MM.1S (cell line): ENCODE data around the gene CD8A.
"Not testable (repeated sequence)": the region's sequence is repeated elsewhere in the genome, so short reads cannot be mapped to it uniquely, and the experiment has no call there.

ENCODE experiments used
- DNase-seq: peaks from one replicate; pipeline ENCODE4 v3.0.0-alpha.2; 2015
- H2AFZ ChIP-seq: fragments of 300-600 bp; sonication (generic); 2 replicates; pipeline ENCODE4 v1.6.0; 2016; ENCODE audit warnings: antibody characterized with exemption, low read length
- H3F3A ChIP-seq: fragments of 300-600 bp; sonication (generic); 2 replicates; pipeline ENCODE4 v1.6.1; 2016; ENCODE audit warnings: mild to moderate bottlenecking, antibody characterized with exemption, low read length, moderate library complexity, mixed read lengths; ENCODE audit not compliant: insufficient read depth
- H3K27ac ChIP-seq: fragments of 300-600 bp; sonication (generic); 2 replicates; pipeline ENCODE4 v1.5.1; 2016; ENCODE audit warnings: mild to moderate bottlenecking, low read length
- H3K27me3 ChIP-seq: fragments of 300-600 bp; sonication (generic); replicated peaks from 2 replicates; pipeline ENCODE4 v1.6.0; 2016; ENCODE audit warnings: low read length; ENCODE audit not compliant: insufficient read depth
- H3K36me3 ChIP-seq: fragments of 300-600 bp; sonication (generic); replicated peaks from 2 replicates; pipeline ENCODE4 v1.6.1; 2016; ENCODE audit warnings: mild to moderate bottlenecking, low read length, mixed read lengths; ENCODE audit not compliant: insufficient read depth
- H3K4me1 ChIP-seq: fragments of 300-600 bp; sonication (generic); 2 replicates; pipeline ENCODE4 v1.6.1; 2016; ENCODE audit warnings: low read length, mixed read lengths
- H3K4me2 ChIP-seq: fragments of 300-600 bp; sonication (generic); 2 replicates; pipeline ENCODE4 v1.6.0; 2016; ENCODE audit warnings: low read depth, low read length
- H3K4me3 ChIP-seq: fragments of 300-600 bp; sonication (generic); 2 replicates; pipeline ENCODE4 v1.5.1; 2016; ENCODE audit warnings: low read length, mixed read lengths
- H3K79me2 ChIP-seq: fragments of 300-600 bp; sonication (generic); 2 replicates; pipeline ENCODE4 v1.6.1; 2016; ENCODE audit warnings: mixed run types, low read length, mixed read lengths
- H3K9ac ChIP-seq: fragments of 300-600 bp; sonication (generic); 2 replicates; pipeline ENCODE4 v1.6.1; 2016; ENCODE audit warnings: low read length, mixed read lengths
- H3K9me2 ChIP-seq: fragments of 300-600 bp; sonication (generic); replicated peaks from 2 replicates; pipeline ENCODE4 v1.6.1; 2016; ENCODE audit warnings: mild to moderate bottlenecking, low read length, mixed read lengths; ENCODE audit not compliant: insufficient read depth
- H3K9me3 ChIP-seq: fragments of 300-600 bp; sonication (generic); replicated peaks from 2 replicates; pipeline ENCODE4 v1.6.1; 2016; ENCODE audit warnings: mild to moderate bottlenecking, low read length, mixed read lengths; ENCODE audit not compliant: insufficient read depth
- H4K20me1 ChIP-seq: fragments of 300-600 bp; sonication (generic); 2 replicates; pipeline ENCODE4 v1.6.1; 2016; ENCODE audit warnings: mild to moderate bottlenecking, low read length, moderate library complexity, mixed read lengths; ENCODE audit not compliant: insufficient read depth
- EZH2phosphoT487 ChIP-seq: fragments of 300-600 bp; sonication (generic); IDR thresholded peaks from 2 replicates; pipeline ENCODE4 v1.6.1; 2018; ENCODE audit warnings: antibody characterized with exemption, low read length

The CD8A gene

DNA sequence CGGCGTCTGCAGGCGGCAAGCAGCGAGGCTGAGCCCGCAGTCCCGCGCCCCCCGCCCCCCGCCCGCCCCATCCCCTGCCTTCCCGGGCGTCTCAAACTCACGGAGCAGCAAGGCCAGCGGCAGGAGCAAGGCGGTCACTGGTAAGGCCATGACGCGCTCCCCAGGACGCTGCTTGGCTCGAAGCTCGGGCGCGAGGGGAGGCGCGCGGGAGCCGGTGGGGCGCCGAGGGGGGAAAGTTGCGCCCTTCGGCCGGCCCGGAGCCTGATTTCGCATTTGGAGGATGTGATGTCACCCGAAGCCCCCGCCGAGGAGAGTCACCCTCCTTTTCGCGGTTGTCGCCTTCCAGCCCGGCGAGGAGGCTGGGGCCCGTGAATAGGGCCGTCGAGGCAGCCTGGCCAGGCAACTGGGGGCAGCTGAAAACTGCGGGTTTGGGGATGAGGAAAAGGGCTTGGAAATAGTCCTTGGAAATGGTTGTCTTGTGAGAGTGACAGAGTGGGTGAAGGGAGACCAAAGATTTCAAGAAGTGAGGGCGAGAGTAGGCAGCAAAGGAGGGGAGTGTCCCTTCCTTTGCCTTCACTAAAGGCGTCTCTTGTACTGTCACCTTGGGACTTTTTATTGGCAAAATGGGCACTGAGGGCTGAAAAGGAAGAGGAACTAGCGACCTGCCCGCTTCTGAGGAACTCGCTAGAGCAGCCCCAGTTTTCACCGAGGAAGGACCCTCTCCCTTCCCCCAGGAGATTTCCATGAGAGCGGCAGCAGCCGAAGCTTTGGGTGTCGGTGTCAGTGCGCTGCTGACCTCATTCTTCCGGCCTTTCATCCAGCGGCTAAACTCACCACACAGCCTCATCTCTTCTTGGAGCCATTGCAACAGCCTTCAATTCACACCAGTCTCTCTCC lies at the start of gene CD8A:
CD8A (minus strand) TSS at position 238 of the 897 bp plus-strand sequence; CDS start at position 150, 88 bp downstream.
- H3K27me3 ChIP-seq, result peaks cover 15% of the 10 kb centered on the region; the same call in 1 of the 2 replicates
- no peak for TF ChIP-seq EZH2phosphoT487
- H3K79me2 ChIP-seq, result no peaks in the 10 kb centered on the region
- no peaks in the 10 kb centered on the region for H4K20me1 ChIP-seq
- no peak within 1 kb of the TSS for H3K9ac ChIP-seq
- H3K36me3 ChIP-seq, result no peaks in the 10 kb centered on the region
- no peaks in the 10 kb centered on the region for H3K9me3 ChIP-seq
- H3K9me2 ChIP-seq, result no peaks in the 10 kb centered on the region
- DNase-seq, result no peak
- no peaks in the 10 kb centered on the region for H3F3A ChIP-seq
- H3K27ac ChIP-seq, result no peak within 1 kb of the TSS
- no peak within 1 kb of the TSS for H3K4me2 ChIP-seq
- H2AFZ ChIP-seq, result no peak within 1 kb of the TSS
- no peak within 1 kb of the TSS for H3K4me3 ChIP-seq
- H3K4me1 ChIP-seq, result peaks cover 11% of the 10 kb centered on the region

DNA sequence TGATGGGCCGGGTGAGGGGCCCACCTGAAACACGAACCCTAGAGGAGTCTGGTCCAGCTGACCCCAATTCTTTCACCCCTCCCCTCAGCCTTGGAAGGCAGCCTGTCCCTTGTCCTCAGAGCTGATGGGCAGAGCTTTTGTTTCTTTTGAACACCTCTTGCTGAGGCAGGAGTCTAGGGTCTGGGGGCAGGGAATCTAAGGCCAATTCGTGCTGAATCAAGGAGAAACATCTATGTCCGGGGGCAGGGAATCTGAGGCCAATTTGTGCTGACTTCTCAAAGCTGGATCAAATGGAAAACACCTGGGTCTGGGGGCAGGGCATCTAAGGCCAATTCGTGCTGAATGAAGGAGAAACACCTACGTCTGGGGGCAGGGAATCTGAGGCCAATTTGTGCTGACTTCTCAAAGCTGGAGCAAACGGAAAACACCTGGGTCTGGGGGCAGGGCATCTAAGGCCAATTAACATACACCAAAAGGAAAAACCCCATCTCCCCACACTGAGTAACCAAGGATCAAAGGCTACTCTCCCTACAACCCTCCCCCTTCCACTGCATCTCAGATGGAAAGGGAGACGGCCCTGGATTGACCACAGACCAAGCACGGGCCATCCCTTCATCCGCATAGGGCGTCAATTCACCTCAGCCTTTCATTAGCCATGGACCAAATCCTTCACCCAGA lies 49.3 kb upstream of the CD8A start:
- not testable (repeated sequence) for H3F3A ChIP-seq

DNA sequence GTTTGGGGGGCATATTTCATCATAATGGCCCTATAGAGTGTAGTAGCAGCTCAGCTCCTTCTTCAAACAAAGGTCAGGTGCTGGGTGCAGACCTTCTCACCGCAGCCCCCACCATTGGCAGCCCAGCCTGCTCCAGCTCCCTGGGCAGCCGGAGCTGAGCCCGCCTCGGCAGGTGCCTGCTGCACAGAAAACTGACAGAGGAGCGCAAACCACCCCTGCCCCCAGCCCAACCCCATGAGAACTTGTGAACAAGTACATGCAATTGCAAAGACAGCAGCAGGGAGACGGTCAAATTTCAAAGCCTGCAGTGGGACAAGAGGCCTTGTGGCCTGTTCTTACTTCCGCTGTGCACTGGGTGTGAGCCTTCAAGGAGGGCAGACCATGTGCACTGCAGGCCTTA lies 48.7 kb upstream of the CD8A start:
- H3F3A ChIP-seq, H3K79me2 ChIP-seq, DNase-seq, H3K36me3 ChIP-seq, H3K9me2 ChIP-seq, H4K20me1 ChIP-seq, H2AFZ ChIP-seq, H3K4me2 ChIP-seq, H3K4me3 ChIP-seq, H3K4me1 ChIP-seq, H3K27me3 ChIP-seq, H3K9me3 ChIP-seq, H3K9ac ChIP-seq, H3K27ac ChIP-seq: not testable (repeated sequence)

More for the DNA sequence above, 49.3 kb upstream of the CD8A start:
- H3K4me2 ChIP-seq, H3K36me3 ChIP-seq, DNase-seq, H3K4me1 ChIP-seq, H4K20me1 ChIP-seq, H3K79me2 ChIP-seq, H3K27me3 ChIP-seq, H3K27ac ChIP-seq, H3K4me3 ChIP-seq, H2AFZ ChIP-seq, H3K9ac ChIP-seq, H3K9me3 ChIP-seq, H3K9me2 ChIP-seq: not testable (repeated sequence)

DNA sequence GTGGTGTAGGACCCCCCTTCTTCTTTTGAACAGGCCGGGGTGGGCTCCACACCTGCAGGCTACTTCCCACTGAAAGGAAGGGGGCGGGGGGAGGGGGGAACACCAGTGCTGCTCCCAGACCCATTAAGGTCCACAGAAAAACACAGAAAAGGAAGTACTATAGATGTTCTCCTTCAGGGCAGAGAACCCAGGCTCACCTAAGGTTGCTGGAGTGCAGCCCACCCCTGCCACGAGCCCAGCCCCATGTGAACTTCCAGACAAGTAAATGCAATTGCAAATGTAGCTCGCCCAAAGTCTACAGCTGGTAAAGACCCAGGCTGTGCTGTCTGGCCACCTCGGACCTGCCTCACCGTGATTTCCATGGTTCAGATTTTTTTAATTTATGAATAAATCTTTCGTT lies 47.0 kb upstream of the CD8A start:
- H3K4me2 ChIP-seq, H3K9ac ChIP-seq, H3K27me3 ChIP-seq, H3F3A ChIP-seq, H3K9me3 ChIP-seq, H4K20me1 ChIP-seq, H3K79me2 ChIP-seq, H3K9me2 ChIP-seq, H3K27ac ChIP-seq, H3K4me1 ChIP-seq, H2AFZ ChIP-seq, H3K4me3 ChIP-seq, DNase-seq, H3K36me3 ChIP-seq: not testable (repeated sequence)

DNA sequence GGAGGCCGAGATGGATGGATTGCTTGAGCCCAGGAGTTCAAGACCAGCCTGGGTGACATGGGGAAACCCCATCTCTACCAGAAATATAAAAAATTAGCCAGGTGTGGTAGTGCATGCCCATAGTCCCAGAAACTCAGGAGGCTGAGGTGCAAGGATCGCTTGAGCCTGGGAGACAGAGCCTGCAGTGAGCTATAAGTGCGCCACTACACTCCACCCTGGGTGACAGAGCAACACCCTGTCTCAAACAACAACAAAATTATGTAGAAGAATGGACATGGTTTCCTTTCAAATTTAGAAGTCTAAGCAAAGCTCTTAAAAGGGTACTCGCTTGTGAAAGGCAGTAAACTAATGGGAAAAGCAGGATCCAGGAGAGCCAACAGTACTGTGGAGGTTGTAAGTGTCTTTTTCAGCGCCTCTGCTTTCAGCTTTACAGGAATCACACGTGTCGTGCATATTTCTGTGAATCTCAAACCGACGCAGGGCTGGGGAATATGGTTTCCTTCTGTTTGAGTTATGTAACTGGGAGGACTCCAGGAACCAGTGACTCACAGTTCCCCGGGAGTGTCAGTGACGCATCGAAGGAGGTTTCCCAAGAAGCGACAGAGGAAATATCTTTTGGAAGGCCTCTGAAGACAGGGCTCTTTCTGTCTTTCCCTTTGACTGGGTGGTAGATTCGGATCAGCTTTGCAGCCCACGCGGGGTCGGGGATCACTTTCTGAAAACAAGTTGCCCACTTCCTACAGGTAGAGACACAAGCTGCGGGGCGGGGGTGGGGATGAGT lies 46.4 kb upstream of the CD8A start:
- not testable (repeated sequence) for H3K4me2 ChIP-seq, H4K20me1 ChIP-seq, DNase-seq, H3K36me3 ChIP-seq, H3K9ac ChIP-seq, H3K4me1 ChIP-seq, H3K4me3 ChIP-seq, H3K79me2 ChIP-seq, H2AFZ ChIP-seq, H3K9me3 ChIP-seq, H3K9me2 ChIP-seq, H3F3A ChIP-seq, H3K27me3 ChIP-seq, H3K27ac ChIP-seq

DNA sequence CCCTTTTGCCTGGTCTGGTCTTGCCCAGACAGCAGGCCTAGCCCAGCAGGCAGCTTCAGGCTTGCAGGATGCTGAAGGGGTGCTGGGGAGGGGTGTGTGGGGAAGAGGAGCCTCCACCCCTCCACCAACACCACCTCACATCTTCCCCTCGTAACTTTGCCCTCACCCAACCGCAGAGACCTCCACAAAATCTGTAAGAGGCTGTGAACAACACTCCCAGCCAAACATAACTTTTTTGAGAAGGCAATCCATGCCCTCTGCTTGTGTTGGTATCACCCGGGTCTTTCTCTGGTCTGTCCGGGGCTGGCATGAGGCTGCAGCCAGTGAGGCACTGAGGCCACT lies 44.8 kb upstream of the CD8A start:
- not testable (repeated sequence) for H3K27ac ChIP-seq, H3K9me3 ChIP-seq, H3K9me2 ChIP-seq, H3K4me1 ChIP-seq, H3K36me3 ChIP-seq, H3K27me3 ChIP-seq, H3K4me2 ChIP-seq, H3K4me3 ChIP-seq, H3F3A ChIP-seq, DNase-seq, H3K9ac ChIP-seq, H2AFZ ChIP-seq, H4K20me1 ChIP-seq, H3K79me2 ChIP-seq
